DOHH2 (cell line): ENCODE results near the gene AHI1.

Experiments
- EZH2phosphoT487 ChIP-seq: fragments of 200-600 bp; sonication (generic); IDR thresholded peaks from 2 replicates; pipeline ENCODE4 v1.6.1; 2017; ENCODE audit warnings: borderline replicate concordance, mild to moderate bottlenecking, antibody characterized with exemption, low read length, moderate library complexity, mixed read lengths
- TF ChIP-seq, protein P1 (sequence below): fragments of 200-600 bp; sonication (generic); IDR thresholded peaks from one replicate; pipeline ENCODE4 v1.5.1; 2014; ENCODE audit warnings: antibody characterized with exemption, mild to moderate bottlenecking, low read depth, low read length; ENCODE audit not compliant: poor library complexity, severe bottlenecking

DNA sequence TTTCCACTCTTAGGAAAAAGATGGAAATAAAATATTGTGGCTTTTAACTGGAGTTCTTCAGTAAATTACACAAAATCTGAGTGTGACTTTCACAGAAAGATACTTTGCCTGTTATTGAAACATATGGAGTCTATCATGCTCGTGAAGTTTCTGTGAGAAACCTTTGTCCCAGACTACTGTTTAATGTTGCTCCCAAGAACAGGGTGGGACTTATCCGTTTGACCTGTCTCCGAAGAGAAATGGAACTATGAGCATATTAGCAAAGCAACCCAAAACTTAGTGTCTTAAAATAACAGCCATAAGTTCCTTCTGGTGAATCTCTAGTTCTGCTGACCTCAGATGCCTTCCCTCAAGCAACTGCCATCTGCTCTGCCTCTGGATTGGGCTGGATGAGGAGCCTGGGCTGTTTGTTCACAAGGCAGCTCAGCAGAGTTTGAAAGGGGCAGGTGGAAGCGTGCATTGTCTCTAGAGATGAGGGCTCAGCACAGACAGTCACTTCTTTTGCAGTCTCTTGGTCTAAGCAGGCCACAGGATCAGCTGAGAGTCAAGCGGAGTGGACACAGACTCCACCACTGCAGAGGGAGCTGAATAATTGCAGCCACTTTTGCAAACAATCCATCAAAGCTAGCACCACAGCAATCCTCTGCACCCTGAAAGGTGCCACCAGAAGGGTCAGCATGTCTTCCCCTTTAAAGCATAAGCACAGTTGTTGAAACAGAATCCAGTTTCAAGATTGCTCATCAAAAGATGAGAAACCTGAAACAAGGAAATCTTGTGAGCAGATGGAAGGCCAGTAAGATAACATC, 263.7 kb downstream of the AHI1 start:
- TF ChIP-seq, protein P1, sequence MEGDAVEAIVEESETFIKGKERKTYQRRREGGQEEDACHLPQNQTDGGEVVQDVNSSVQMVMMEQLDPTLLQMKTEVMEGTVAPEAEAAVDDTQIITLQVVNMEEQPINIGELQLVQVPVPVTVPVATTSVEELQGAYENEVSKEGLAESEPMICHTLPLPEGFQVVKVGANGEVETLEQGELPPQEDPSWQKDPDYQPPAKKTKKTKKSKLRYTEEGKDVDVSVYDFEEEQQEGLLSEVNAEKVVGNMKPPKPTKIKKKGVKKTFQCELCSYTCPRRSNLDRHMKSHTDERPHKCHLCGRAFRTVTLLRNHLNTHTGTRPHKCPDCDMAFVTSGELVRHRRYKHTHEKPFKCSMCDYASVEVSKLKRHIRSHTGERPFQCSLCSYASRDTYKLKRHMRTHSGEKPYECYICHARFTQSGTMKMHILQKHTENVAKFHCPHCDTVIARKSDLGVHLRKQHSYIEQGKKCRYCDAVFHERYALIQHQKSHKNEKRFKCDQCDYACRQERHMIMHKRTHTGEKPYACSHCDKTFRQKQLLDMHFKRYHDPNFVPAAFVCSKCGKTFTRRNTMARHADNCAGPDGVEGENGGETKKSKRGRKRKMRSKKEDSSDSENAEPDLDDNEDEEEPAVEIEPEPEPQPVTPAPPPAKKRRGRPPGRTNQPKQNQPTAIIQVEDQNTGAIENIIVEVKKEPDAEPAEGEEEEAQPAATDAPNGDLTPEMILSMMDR = no peak
- TF ChIP-seq EZH2phosphoT487 = no peak
